K562 (cell line): ENCODE measurements around the gene CISD2. TPM values are rescaled to one million over a fixed set of nuclear protein-coding genes. Genes with fewer than 3 reads are reported as not detected.

Experiments used
- ATF1 ChIP-seq, 2 experiments: fragments of 450-650 bp in 1 of 2; IDR thresholded peaks; 2 replicates each; pipeline ENCODE4 v1.6.1; 2016; ENCODE audit warnings: missing compliant biosample characterization in 1 of 2, missing genetic modification characterization in 1 of 2
- GABPA ChIP-seq: fragments of 200-800 bp; sonication (Bioruptor generic); conservative IDR thresholded peaks from 2 replicates; pipeline ENCODE4 v1.6.1; 2016; ENCODE audit warnings: low read depth, missing genetic modification characterization, missing compliant biosample characterization
- LARP7 ChIP-seq: fragments of 450-650 bp; IDR thresholded peaks from 2 replicates; pipeline ENCODE4 v1.6.1; 2016
- MCM3 ChIP-seq: fragments of 450-650 bp; IDR thresholded peaks from 2 replicates; pipeline ENCODE4 v1.6.1; 2016
- MEF2A ChIP-seq: IDR thresholded peaks from 2 replicates; pipeline ENCODE4 v1.6.1; 2011; ENCODE audit warnings: low read depth, mild to moderate bottlenecking, low read length, moderate library complexity; ENCODE audit not compliant: control insufficient read depth
- PML ChIP-seq: IDR thresholded peaks from 2 replicates; pipeline ENCODE4 v1.6.1; 2012; ENCODE audit warnings: low read length, inconsistent platforms
- POLR3A ChIP-seq: IDR thresholded peaks from 2 replicates; pipeline ENCODE4 v1.6.1; 2011; ENCODE audit warnings: borderline replicate concordance, mild to moderate bottlenecking, moderate library complexity; ENCODE audit not compliant: insufficient read length, insufficient read depth; ENCODE audit errors: extremely low read depth
- SRSF9 ChIP-seq: fragments of 200-400 bp; formaldehyde crosslinking; IDR thresholded peaks from 2 replicates; pipeline ENCODE4 v1.6.1; 2017; ENCODE audit warnings: low read depth, low read length, borderline replicate concordance
- TAL1 ChIP-seq: fragments of 450-650 bp; IDR thresholded peaks from 2 replicates; pipeline ENCODE4 v1.6.1; 2016; ENCODE audit warnings: mild to moderate bottlenecking
- U2AF1 ChIP-seq: fragments of 200-400 bp; formaldehyde crosslinking; optimal IDR thresholded peaks from 2 replicates; pipeline ENCODE3; 2017; ENCODE audit warnings: mild to moderate bottlenecking, low read depth, low read length, moderate library complexity
- ZFX ChIP-seq: sonication (generic); formaldehyde crosslinking; IDR thresholded peaks from 2 replicates; pipeline ENCODE4 v1.8.0; 2022; ENCODE audit warnings: mild to moderate bottlenecking, missing genetic modification reagents, moderate library complexity
- ZNF282 ChIP-seq: sonication (generic); formaldehyde crosslinking; IDR thresholded peaks from 2 replicates; pipeline ENCODE4 v1.8.1; 2023; ENCODE audit warnings: missing genetic modification reagents
- polyA plus RNA-seq, 8 experiments: library from polyadenylated mRNA; depleted of rRNA in 4 of 8; stranded (reverse) in 5 of 8; unstranded in 3 of 8; fragments of >200 nt; fragmentation: Nextera tagmentation in 2 of 8; fragmentation: Illumina TruSeq in 1 of 8; extraction: Ambion mirVana in 2 of 8; extraction: Trizol in 1 of 8; gene quantifications; 2 replicates each; pipeline versions ENCODE4 v1.2.1 to v1.2.3, GENCODE V29; 2011 to 2014; ENCODE audit warnings: inconsistent platforms in 1 of 8, missing spikeins in 1 of 8
- total RNA-seq, 7 experiments: library from RNA; depleted of rRNA in 6 of 7; stranded (reverse); fragments of >200 nt in 6 of 7; fragmentation: Illumina TruSeq in 2 of 7; extraction: Trizol in 2 of 7; gene quantifications; 2 replicates each; pipeline versions ENCODE4 v1.2.1 to v1.2.3, GENCODE V29; 2011 to 2021; ENCODE audit warnings: low replicate concordance in 1 of 7
- TF ChIP-seq, protein P1 (sequence below): fragments of 250-450 bp; sonication (Bioruptor Pico); IDR thresholded peaks from 2 replicates; pipeline ENCODE4 v1.4.0; 2020; ENCODE audit warnings: mild to moderate bottlenecking, moderate library complexity
- TF ChIP-seq, protein P2 (sequence below): fragments of 250-450 bp; sonication (Bioruptor Pico); IDR thresholded peaks from 2 replicates; pipeline ENCODE4 v1.5.0; 2021; ENCODE audit warnings: mild to moderate bottlenecking, moderate library complexity

Gene CISD2
- total and polyA plus RNA-seq, 9 of the 15 experiments (the other 6 are each of a cell fraction or from before 2014, with no cell fraction given) = 37.8 to 91.4 (median 59.8) TPM

DNA sequence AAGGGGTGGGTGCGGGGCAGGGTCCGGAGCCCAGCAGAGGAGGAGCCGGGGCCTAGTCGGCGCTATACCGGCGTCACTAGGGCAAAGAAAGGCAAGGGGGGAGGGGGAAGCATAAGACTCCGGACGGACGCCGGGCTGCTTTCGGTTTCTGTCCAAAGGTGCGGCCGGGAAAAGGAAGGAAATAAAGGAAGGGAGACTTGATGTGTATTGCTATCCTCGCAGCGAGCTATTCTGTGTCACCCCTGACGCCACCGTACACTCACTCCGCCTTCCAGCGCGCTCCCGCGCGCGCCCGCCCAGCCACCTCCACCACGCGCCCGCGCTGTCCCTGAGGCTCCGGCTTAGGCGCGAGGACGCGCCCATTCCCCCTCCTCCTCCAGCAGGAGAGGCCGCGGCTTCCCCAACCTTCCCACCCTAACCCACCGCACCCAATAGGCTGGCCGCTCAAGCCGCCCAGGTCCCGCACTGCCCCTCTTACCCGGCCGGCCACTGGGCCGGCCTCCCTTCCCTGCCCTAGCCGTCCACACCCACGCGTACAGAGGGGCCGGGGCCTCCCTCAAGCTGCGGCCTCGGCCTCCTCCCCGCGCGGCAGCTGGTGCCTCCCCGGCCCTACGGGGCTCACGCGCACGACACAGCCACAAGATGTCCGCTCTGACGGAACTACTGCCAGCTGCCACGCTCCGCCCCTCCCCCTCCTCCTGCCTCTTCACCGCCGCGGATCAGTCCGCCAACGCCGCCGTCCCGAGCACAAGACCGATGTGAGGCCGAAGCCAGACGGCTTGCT is 41.7 kb upstream of the CISD2 start, which contains the start of gene UBE2D3 (continued):
- TF ChIP-seq SRSF9 (no peak), GABPA (tag) (no peak), U2AF1 (peak; percentile 94), ATF1 (CRISPR knock-in tag; IDR thresholded peaks at IDR 0.05) (no peak), ATF1 (tag; IDR thresholded peaks at IDR 0.05) (peak; percentile 86), MEF2A (no peak), TAL1 (no peak; the same call in 1 of the 2 replicates), MCM3 (no peak), POLR3A (no peak), ZFX (CRISPR knock-in tag) (peak; percentile 94), ZNF282 (CRISPR knock-in tag) (no peak), LARP7 (0 out of 2 replicates have a peak, but pooled peaks have one; percentile 58), PML (no peak; the same call in 1 of the 2 replicates)
- TF ChIP-seq, protein P1, sequence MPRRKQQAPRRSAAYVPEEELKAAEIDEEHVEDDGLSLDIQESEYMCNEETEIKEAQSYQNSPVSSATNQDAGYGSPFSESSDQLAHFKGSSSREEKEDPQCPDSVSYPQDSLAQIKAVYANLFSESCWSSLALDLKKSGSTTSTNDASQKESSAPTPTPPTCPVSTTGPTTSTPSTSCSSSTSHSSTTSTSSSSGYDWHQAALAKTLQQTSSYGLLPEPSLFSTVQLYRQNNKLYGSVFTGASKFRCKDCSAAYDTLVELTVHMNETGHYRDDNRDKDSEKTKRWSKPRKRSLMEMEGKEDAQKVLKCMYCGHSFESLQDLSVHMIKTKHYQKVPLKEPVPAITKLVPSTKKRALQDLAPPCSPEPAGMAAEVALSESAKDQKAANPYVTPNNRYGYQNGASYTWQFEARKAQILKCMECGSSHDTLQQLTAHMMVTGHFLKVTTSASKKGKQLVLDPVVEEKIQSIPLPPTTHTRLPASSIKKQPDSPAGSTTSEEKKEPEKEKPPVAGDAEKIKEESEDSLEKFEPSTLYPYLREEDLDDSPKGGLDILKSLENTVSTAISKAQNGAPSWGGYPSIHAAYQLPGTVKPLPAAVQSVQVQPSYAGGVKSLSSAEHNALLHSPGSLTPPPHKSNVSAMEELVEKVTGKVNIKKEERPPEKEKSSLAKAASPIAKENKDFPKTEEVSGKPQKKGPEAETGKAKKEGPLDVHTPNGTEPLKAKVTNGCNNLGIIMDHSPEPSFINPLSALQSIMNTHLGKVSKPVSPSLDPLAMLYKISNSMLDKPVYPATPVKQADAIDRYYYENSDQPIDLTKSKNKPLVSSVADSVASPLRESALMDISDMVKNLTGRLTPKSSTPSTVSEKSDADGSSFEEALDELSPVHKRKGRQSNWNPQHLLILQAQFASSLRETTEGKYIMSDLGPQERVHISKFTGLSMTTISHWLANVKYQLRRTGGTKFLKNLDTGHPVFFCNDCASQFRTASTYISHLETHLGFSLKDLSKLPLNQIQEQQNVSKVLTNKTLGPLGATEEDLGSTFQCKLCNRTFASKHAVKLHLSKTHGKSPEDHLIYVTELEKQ (CRISPR knock-in tag) = no peak
- TF ChIP-seq, protein P2, sequence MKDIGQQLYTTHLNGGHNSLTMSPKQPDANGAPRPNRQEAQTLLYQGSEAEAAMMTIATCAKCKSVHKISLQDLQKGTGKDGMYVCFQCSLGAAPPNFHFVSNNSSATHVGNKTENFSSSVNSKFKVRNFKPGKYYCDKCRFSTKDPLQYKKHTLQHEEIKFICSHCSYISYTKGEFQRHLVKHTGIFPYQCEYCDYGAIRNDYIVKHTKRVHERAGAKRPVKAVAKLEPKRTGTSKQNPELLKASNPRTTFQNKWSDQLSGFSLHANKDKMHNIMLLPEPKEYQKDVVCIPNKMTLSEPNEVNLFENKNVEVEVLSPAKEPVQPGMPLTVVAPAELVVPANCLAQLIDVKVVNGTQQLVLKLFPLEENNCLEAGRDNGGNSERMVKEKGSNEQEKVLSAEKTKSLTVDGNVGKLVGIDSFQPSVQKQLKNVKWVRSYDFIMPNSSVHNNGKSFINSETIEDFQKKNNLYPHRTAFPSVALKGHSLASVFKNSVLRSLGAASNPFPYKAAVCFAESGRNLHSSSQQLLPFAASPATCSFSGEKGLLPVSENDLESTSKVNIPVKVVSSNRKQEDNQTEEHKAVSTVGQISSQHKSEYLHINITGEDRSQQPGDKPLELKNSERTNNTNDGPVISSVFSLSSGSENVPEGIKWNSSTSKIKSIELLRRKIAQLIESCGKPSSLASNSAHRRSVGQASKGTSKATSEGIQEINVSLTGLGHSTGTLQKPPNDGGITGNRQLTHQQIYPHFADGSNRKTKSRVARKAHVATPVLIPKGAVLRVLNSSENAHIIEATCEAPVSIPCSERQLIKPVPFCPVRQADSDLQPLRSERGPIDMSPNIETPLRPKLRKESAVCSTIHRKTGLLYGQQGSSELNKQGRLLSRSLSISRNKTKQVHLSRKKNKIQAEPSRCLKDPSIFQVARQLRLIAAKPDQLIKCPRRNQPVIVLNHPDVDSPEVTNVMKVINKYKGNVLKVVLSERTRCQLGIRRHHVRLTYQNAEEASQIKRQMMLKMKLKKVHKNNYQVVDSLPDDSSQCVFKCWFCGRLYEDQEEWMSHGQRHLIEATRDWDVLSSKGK = no peak
